Activated CD4-positive, alpha-beta memory T cell treated with anti-CD3 and anti-CD28 coated beads for 36 hours (primary cell): ENCODE data around the gene RABGAP1L. TPM values are rescaled to one million over a fixed set of nuclear protein-coding genes. Genes with fewer than 3 reads are reported as not detected.

Experiments
- CTCF ChIA-PET: fragments of 350-600 bp; sonication (Branson Sonifier 250); formaldehyde crosslinking; loops from one replicate; lab custom pipeline; 2021; ENCODE audit warnings: antibody characterized with exemption, inconsistent platforms; lab: Charles Lee
- POLR2A ChIA-PET: fragments of 350-600 bp; sonication (Branson Sonifier 250); formaldehyde crosslinking; loops from one replicate; lab custom pipeline; 2021; ENCODE audit warnings: antibody characterized with exemption; lab: Charles Lee
- DNase-seq: peaks from one replicate; pipeline ENCODE4 v3.0.0-alpha.2; 2020
- H3K27ac Mint-ChIP-seq: one replicate; pipeline ENCODE4 v1.8.0; 2021; ENCODE audit warnings: mixed read lengths
- H3K27me3 Mint-ChIP-seq: one replicate; pipeline ENCODE4 v1.8.0; 2021; ENCODE audit warnings: mixed read lengths
- H3K36me3 Mint-ChIP-seq: one replicate; pipeline ENCODE4 v1.8.0; 2021; ENCODE audit warnings: mixed read lengths
- H3K4me1 Mint-ChIP-seq: one replicate; pipeline ENCODE4 v1.8.0; 2021; ENCODE audit warnings: low read depth, mixed read lengths
- H3K4me3 Mint-ChIP-seq: one replicate; pipeline ENCODE4 v1.8.0; 2021; ENCODE audit warnings: mild to moderate bottlenecking, mixed read lengths
- H3K9me3 Mint-ChIP-seq: one replicate; pipeline ENCODE4 v1.8.0; 2021; ENCODE audit warnings: mixed read lengths
- intact Hi-C: fragments of 100-400 bp; cut with micrococcal nuclease; formaldehyde crosslinking; loops from one replicate; pipeline ENCODE4 v1.15.1; 2023
- total RNA-seq, 2 experiments: library from RNA; stranded (reverse); gene quantifications; one replicate each; pipeline ENCODE4 v1.2.3, GENCODE V29; 2021

Gene RABGAP1L
- total RNA-seq, 2 experiments from 2014 or later: 30.5 to 30.9 TPM

GRCh38 chr1:174720618-174721017, 561.3 kb downstream of the RABGAP1L start:
- intact Hi-C loops: no loop called here

GRCh38 chr1:174721246-174721645, 561.9 kb downstream of the RABGAP1L start:
- Mint-ChIP-seq H3K4me3 (no peak overlapping the region), H3K27ac (no peak overlapping the region), H3K9me3 (no peaks in the 10 kb centered on the region), H3K36me3 (peaks cover 3% of the 10 kb centered on the region), H3K4me1 (no peaks in the 10 kb centered on the region), H3K27me3 (no peaks in the 10 kb centered on the region)
- CTCF ChIA-PET: no interaction called here
- DNase-seq: no peak
- POLR2A ChIA-PET: no interaction called here
- intact Hi-C loops: no loop called here

More at GRCh38 chr1:174720618-174721017, 561.3 kb downstream of the RABGAP1L start:
- ChIA-PET CTCF (no interaction called here), POLR2A (no interaction called here)
- no peak overlapping the region for H3K4me3 Mint-ChIP-seq
- DNase-seq: no peak
- peaks cover 3% of the 10 kb centered on the region for H3K36me3 Mint-ChIP-seq
- H3K4me1 Mint-ChIP-seq: no peaks in the 10 kb centered on the region
- no peaks in the 10 kb centered on the region for H3K27me3 Mint-ChIP-seq
- H3K9me3 Mint-ChIP-seq: no peaks in the 10 kb centered on the region
- no peak overlapping the region for H3K27ac Mint-ChIP-seq

DNA sequence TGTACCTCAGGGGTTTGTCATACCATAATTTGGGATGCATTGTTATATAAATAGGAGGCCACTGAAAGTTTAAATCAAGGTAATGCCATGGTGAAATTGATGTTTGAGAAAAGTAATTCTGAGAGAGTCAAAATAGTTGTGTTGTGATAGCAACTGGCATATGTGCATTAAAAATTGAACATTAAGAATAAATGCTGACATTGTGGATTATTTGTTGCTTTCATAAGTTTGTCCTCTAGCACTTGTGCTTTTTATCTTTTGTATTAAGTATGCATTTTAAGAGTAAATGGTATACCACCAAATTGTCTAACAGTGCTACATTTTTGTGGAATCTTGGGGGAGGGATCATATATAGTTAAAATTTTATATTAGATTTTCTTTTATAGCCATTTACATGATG, 564.5 kb downstream of the RABGAP1L start:
- intact Hi-C loops: no loop called here
- Mint-ChIP-seq H3K4me3 (no peak overlapping the region), H3K27ac (no peak overlapping the region), H3K36me3 (peaks cover 1% of the 10 kb centered on the region), H3K27me3 (no peaks in the 10 kb centered on the region), H3K4me1 (no peaks in the 10 kb centered on the region), H3K9me3 (no peaks in the 10 kb centered on the region)
- POLR2A ChIA-PET: no interaction called here
- DNase-seq: no peak
- CTCF ChIA-PET: no interaction called here

DNA sequence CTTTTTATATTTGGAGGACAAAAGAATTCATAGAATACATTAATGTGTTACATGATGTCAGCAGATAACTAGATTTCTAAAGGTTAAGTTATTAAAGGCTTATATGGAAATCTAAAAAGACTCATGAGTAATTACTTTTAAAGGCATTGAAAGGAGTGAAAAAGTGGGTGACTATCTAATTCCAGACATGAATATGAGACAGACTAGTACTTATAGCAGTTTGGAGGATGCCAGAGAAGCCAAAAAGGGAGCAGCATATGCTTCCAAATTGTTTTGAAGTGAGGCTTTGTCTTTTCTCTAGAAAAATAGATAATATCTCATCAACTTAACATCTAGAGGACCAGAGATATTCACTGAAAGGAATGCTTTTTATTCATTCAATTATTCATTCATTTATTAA, 564.9 kb downstream of the RABGAP1L start:
- Mint-ChIP-seq H3K4me1 (no peaks in the 10 kb centered on the region), H3K4me3 (no peak overlapping the region), H3K27me3 (no peaks in the 10 kb centered on the region), H3K27ac (no peak overlapping the region), H3K36me3 (peaks cover under 1% of the 10 kb centered on the region), H3K9me3 (no peaks in the 10 kb centered on the region)
- POLR2A ChIA-PET: no interaction called here
- CTCF ChIA-PET: interaction anchor here (0.8 kb wide), 1 partner anchor 462 kb away, joined by 3 read pairs; no protein-coding TSS in a partner anchor
- intact Hi-C loops: no loop called here
- DNase-seq: no peak

DNA sequence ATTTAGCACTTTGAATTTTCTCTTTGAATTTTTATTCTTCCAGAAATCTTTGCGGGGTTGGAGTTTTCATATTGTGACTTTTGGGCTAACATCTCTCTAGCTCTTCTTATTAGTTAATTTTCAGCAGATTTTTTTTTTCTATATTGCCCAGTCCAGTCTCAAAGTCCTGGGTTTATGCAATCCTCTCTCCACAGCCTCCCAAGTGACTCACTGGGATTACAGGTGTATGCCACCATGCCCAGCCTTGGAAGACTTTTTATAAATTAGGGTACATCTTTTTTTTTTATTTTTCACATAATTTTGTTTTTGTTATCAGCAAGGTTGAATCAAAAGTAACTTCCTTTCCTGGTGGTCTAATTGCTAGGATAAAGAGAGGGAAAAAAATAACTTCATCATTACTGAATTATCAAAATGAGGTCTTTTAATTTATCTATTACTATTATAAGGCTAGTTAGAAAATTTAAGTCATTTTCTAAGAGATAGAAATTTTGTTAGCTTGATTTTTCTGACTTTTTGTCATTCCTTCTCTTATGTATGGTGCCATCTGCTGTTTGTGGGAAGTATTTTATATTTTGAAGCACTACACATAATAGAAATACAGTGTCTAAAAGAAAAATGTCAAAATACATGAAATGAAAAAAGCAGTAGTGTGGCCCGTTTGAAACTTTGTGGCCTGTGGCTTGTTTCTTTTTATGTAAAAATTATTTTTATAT, 567.0 kb downstream of the RABGAP1L start:
- ChIA-PET CTCF (interaction anchor here (0.5 to 3.0 kb wide), 6 partner anchors 17 to 1304 kb away, joined by 3 to 24 read pairs (median 3); no protein-coding TSS in a partner anchor), POLR2A (no interaction called here)
- DNase-seq: no peak
- Mint-ChIP-seq H3K9me3 (no peaks in the 10 kb centered on the region), H3K27ac (no peak overlapping the region), H3K36me3 (no peaks in the 10 kb centered on the region), H3K4me1 (no peaks in the 10 kb centered on the region), H3K27me3 (no peaks in the 10 kb centered on the region), H3K4me3 (no peak overlapping the region)
- intact Hi-C loops: loop anchor here (1.0 kb wide), 1 partner anchor 464 kb away; no protein-coding TSS in a partner anchor

GRCh38 chr1:174726880-174727585, 567.7 kb downstream of the RABGAP1L start:
- Mint-ChIP-seq H3K27ac (no peak overlapping the region), H3K27me3 (no peaks in the 10 kb centered on the region), H3K36me3 (no peaks in the 10 kb centered on the region), H3K4me3 (no peak overlapping the region), H3K4me1 (no peaks in the 10 kb centered on the region), H3K9me3 (no peaks in the 10 kb centered on the region)
- no peak for DNase-seq
- ChIA-PET CTCF (interaction anchor here (0.6 to 3.0 kb wide), 5 partner anchors 17 to 1305 kb away, joined by 3 to 24 read pairs (median 3); no protein-coding TSS in a partner anchor), POLR2A (no interaction called here)
- intact Hi-C loops: loop anchor here (1.0 kb wide), 1 partner anchor 465 kb away; no protein-coding TSS in a partner anchor

DNA sequence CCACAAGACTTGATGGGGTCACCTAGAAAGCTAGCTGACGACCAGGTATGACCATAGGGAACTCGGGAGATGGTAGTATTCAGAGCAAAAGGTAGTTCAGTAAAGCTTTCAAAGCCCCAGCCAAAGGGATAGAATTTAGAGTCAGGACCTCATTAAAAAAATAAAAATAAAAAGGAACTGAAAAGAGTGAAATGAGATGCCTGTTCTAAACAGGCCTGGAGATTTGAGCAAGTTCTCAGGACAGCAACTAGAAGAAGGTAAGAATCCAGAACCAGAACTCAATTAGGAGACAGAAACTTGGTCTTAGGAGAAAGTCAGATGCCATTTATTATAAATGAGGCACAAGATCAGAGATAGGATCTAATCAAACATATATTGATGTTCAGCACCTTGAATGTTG, 575.0 kb downstream of the RABGAP1L start:
- DNase-seq: no peak
- H3K4me3 Mint-ChIP-seq: no peak overlapping the region
- no peak overlapping the region for H3K27ac Mint-ChIP-seq
- intact Hi-C loops: no loop called here
- peaks cover 5% of the 10 kb centered on the region for H3K36me3 Mint-ChIP-seq
- H3K27me3 Mint-ChIP-seq: no peaks in the 10 kb centered on the region
- ChIA-PET CTCF (interaction anchor here (1.1 kb wide), 1 partner anchor 10 kb away, joined by 3 read pairs; no protein-coding TSS in a partner anchor), POLR2A (no interaction called here)
- H3K4me1 Mint-ChIP-seq: no peaks in the 10 kb centered on the region
- H3K9me3 Mint-ChIP-seq: peaks cover 6% of the 10 kb centered on the region

DNA sequence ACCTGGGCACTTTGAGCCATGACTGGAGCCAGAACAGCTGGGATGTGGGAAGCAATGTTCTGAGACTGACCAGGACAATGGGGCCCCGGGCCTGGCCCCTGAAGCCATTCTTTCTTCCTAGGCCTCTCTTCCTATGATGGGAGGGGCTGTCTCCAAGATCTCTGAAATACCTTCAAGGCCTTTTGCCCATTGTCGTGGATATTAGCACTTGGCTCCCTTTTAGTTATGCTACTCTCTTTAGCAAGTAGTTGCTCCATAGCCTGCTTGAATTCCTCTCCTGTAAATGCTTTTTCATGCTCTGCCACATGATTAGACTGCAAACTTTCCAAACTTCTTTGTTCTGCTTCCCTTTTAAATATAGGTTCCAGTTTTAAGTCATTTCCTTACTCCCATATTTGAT, 577.5 kb downstream of the RABGAP1L start:
- Mint-ChIP-seq H3K4me1 (peaks cover 4% of the 10 kb centered on the region), H3K27ac (no peak overlapping the region), H3K27me3 (no peaks in the 10 kb centered on the region), H3K4me3 (no peak overlapping the region), H3K9me3 (peaks cover 6% of the 10 kb centered on the region), H3K36me3 (peaks cover 5% of the 10 kb centered on the region)
- POLR2A ChIA-PET: no interaction called here
- CTCF ChIA-PET: no interaction called here
- DNase-seq: no peak
- intact Hi-C loops: no loop called here

DNA sequence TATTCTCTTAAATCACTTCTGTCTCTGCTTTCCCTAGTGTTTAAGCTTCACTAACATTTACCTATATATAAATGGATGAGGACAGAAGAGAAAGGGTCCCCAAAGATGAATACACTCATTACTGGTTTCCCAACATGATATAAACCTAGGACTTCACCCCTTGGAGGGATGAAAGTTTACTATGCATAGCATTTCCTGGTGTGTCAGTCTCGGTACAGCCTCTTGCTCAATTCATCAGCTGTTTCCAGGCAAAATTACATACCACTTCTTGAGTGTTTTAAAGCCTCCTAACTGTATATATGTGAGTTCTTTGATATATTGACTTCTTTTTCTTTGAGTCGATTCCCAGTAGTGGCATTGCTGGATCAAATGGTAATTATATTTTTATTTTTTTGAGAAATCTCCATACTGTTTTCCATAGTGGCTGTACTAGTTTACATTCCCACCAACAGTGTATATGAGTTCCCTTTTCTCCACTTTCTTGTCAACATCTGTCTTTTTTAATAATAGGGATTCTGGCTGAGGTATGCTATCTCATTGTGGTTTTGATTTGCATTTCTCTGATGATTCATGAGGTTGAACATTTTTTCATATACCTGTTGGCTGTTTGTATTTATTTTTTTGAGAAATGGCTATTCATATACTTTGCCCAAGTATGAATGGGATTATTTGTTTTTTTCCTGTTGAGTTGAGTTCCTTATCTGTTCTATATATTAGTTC, 581.1 kb downstream of the RABGAP1L start:
- peaks cover 5% of the 10 kb centered on the region for H3K36me3 Mint-ChIP-seq
- intact Hi-C loops: loop anchor here (5.0 kb wide), 1 partner anchor 1308 kb away; no protein-coding TSS in a partner anchor
- H3K4me1 Mint-ChIP-seq: peaks cover 4% of the 10 kb centered on the region
- H3K27ac Mint-ChIP-seq: no peak overlapping the region
- no peak overlapping the region for H3K4me3 Mint-ChIP-seq
- peaks cover 6% of the 10 kb centered on the region for H3K9me3 Mint-ChIP-seq
- ChIA-PET CTCF (interaction anchor here (1.9 kb wide), 1 partner anchor 478 kb away, joined by 10 read pairs; no protein-coding TSS in a partner anchor), POLR2A (no interaction called here)
- no peaks in the 10 kb centered on the region for H3K27me3 Mint-ChIP-seq
- DNase-seq: no peak

DNA sequence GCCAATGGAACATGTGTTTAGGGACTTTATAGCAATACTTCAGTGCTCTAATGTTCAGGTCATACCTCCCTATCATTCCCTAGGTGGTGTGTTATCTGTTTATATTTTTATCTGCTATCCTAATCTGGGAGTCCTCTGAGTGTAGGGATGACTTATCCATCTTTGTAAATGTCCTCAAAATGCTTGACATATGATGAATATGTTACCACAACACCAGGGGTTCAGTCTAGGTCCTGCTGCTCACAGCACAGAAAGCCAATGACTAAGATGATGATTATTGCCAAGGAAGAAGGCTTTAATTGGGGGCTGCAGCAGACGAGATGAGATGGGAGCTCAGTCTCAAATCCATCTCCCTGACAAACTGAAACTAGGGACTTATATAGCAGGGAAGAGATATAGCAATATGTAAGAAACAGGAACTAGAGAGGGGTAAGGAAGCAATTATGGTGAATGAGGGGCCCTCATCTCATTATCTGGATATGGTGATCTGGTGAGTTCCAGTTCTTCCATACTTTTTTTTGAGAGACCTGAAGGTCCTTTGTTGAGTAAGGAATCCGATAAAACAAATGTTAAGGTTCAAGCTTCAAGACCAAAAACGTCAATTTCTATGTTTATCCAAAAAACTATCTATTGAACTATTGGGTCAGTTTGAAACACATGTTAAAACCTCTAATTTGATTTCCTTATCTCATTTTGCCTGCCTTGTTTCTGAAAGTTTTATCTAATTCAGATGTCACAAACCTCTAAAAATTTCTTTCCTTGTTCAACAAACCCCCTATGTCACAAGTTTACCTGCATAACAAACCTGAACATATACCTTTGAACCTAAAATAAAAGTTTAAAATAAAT, 583.7 kb downstream of the RABGAP1L start:
- Mint-ChIP-seq H3K4me3 (no peak overlapping the region), H3K27me3 (no peaks in the 10 kb centered on the region), H3K27ac (no peak overlapping the region), H3K36me3 (no peaks in the 10 kb centered on the region), H3K4me1 (peaks cover 4% of the 10 kb centered on the region), H3K9me3 (no peaks in the 10 kb centered on the region)
- POLR2A ChIA-PET: no interaction called here
- intact Hi-C loops: loop anchor here (5.0 kb wide), 1 partner anchor 1311 kb away; no protein-coding TSS in a partner anchor
- no peak for DNase-seq
- CTCF ChIA-PET: interaction anchor here (0.6 to 7.6 kb wide), 10 partner anchors 17 to 488 kb away, joined by 3 to 63 read pairs (median 4); no protein-coding TSS in a partner anchor
